Prostate gland (tissue), 2 donors: ENCODE results near the gene GTPBP3.
A peak's percentile ranks its signal among the peaks of the same experiment; 100 is the strongest.

ENCODE experiments used
- CTCF ChIP-seq, 4 experiments: fragments of 200-600 bp in 2 of 4; fragments of 450-650 bp in 2 of 4; sonication (generic) in 2 of 4; IDR thresholded peaks; 1 replicate in 3 of 4; 2 replicates in 1 of 4; pipeline ENCODE4 v1.5.1; 2016 to 2019; ENCODE audit warnings: antibody characterized with exemption in 4 of 4, mild to moderate bottlenecking in 2 of 4, moderate library complexity in 2 of 4
- POLR2A ChIP-seq: fragments of 450-650 bp; IDR thresholded peaks from one replicate; pipeline ENCODE4 v1.6.1; 2016; ENCODE audit warnings: antibody characterized with exemption, mild to moderate bottlenecking
- POLR2AphosphoS5 ChIP-seq: sonication (generic); formaldehyde crosslinking; IDR thresholded peaks from one replicate; pipeline ENCODE4 v1.6.1; 2017; ENCODE audit warnings: antibody characterized with exemption

DNA sequence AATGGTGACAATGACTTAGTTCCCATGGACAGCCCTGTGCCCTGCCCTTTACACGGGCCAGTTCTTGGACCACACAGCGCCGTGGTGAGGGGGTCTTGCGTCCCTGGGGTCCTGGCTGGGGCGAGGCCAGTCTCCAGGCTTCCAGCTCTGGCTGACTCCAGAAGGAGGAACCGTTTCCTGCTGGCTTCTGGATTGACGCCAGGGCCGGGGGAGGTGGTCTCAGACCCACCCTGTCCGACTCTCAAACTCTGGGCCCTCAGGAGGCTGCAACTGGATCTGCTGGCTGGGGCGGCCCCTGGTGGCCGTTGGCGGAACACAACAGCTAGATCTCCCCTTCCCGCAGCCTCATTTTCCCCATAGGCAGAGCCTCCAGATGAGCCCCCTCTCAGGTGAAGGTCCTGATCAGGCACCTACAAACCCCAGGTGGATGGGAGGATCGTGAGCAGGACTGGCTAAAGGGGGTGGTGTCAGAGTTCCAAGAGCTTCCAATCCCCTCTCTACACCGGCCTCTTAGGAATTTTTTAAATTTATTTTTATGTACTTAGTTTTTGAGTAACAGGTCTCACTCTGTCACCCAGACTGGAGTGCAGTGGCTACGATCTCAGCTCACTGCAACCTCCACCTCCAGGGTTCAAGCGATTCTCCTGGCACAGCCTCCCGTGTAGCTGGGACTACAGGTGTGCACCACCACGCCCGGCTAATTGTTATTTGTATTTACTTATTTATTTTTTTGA is 48.7 kb downstream of the GTPBP3 start:
- TF ChIP-seq CTCF (IDR thresholded peaks at IDR 0.05) (peak; percentile 70 to 87 (median 74)), POLR2A (no peak), POLR2AphosphoS5 (no peak)
